Omental fat pad (tissue), 4 donors: ENCODE data around the gene GALP. TPM values are rescaled to one million over a fixed set of nuclear protein-coding genes. Genes with fewer than 3 reads are reported as not detected.
A peak's percentile ranks its signal among the peaks of the same experiment; 100 is the strongest.
"Not testable (repeated sequence)": the region's sequence is repeated elsewhere in the genome, so short reads cannot be mapped to it uniquely, and the experiment has no call there.

ENCODE experiments used
- ATAC-seq: fragments of 150-250 bp; one replicate; pipeline ENCODE4 v1.9.1; 2016; ENCODE audit warnings: mild to moderate bottlenecking, moderate library complexity; ENCODE audit not compliant: low FRiP score
- DNase-seq: peaks from one replicate; pipeline ENCODE4 v3.0.0-alpha.2; 2019; ENCODE audit warnings: low spot score
- CTCF ChIP-seq, 3 donors: fragments of 450-650 bp; IDR thresholded peaks; one replicate each; pipeline ENCODE4 v1.5.1; 2016 to 2017; ENCODE audit warnings: antibody characterized with exemption in 3 of 3, mild to moderate bottlenecking in 3 of 3, moderate library complexity in 2 of 3
- total RNA-seq, 4 donors: library from RNA; depleted of rRNA; stranded (reverse); fragments of >200 nt; gene quantifications; one replicate each; pipeline ENCODE4 v1.1.0, GENCODE V29; 2016

GALP gene
- total RNA-seq, 4 donors from 2014 or later, result not detected

DNA sequence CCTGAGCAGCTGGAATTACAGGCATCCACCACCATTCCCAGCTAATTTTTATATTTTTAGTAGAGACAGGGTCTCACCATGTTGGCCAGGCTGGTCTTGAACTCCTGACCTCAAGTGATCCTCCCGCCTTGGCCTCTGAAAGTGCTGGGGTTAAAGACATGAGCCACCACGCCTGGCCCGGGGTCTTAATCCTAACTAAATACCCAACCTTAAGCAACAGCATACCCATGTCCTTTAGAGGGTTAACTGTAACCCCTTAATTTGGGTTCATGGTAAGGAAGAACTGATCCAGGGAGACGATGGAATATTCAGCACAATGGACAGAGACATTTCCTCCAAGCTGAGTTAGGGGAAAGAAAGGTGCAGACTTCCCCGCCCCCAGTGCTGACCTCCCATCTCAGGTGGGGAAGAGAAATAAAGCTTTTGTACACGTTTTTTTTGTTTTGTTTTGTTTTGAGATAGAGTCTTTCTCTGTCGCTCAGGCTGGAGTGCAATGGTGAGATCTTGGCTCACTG is 8.7 kb upstream of the GALP start:
- DNase-seq (no peak), ATAC-seq (no peak)
- no peak for TF ChIP-seq CTCF (IDR thresholded peaks at IDR 0.05)

DNA sequence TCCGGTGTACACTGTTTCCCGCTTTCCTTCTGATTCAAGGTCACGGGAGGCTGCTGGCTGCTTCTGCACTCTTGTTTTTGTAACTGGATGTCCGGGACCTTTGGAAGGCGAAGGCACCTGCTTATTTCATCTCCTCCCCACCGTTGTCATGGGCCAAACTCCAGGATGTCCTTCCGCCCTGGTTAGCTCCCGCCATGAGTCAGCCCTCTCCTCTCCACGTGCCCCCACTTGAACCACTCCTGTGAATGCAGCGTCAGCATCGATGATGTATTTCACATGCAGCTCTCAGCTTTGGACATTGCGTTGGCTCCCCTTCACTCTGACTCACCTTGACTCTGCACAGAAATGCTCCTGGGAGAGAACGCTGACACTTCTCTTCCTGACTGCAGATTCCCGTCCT is 5.5 kb upstream of the GALP start:
- ATAC-seq (peak; percentile 97), DNase-seq (peak; percentile 57)
- TF ChIP-seq CTCF (IDR thresholded peaks at IDR 0.05), result no peak

GRCh38 chr19:56174086-56174485 is 1.7 kb upstream of the GALP start:
- TF ChIP-seq CTCF (IDR thresholded peaks at IDR 0.05), result no peak
- DNase-seq (no peak), ATAC-seq (no peak)

DNA sequence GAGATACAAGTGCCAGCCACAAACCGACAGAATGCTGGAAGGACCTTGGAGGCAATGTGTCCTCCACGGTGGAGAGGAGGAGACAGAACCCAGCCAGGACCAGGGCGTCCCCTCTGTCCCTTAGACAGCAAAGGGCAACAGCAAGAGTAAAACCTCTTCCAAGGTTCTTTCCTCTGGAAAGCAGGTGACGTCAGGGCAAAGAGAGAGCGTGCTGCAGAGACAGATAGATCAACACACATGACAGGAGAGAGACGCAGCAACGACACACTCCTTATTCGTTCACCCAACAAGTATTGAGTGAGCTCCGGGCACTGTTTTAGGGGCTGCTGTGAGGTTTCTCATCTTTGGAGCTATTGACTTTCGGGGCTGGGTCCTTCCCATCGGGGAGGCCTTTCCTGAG is 1.3 kb upstream of the GALP start:
- DNase-seq (no peak), ATAC-seq (no peak)
- no peak for TF ChIP-seq CTCF (IDR thresholded peaks at IDR 0.05)

DNA sequence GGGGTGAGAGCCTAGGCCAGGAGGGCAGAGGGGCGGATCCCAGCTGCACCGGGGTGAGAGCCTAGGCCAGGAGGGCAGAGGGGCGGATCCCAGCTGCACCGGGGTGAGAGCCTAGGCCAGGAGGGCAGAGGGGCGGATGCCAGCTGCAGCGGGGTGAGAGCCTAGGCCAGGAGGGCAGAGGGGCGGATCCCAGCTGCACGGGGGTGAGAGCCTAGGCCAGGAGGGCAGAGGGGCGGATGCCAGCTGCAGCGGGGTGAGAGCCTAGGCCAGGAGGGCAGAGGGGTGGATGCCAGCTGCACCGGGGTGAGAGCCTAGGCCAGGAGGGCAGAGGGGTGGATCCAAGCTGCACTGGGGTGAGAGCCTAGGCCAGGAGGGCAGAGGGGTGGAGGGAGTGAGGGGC is 502 bp downstream of the GALP start:
- not testable (repeated sequence) for ATAC-seq, DNase-seq

- TF ChIP-seq CTCF (IDR thresholded peaks at IDR 0.05), result no peak
- no peak for DNase-seq
- ATAC-seq, result no peak
Observed at GRCh38 chr19:56176881-56177280, 1.1 kb downstream of the GALP start.

DNA sequence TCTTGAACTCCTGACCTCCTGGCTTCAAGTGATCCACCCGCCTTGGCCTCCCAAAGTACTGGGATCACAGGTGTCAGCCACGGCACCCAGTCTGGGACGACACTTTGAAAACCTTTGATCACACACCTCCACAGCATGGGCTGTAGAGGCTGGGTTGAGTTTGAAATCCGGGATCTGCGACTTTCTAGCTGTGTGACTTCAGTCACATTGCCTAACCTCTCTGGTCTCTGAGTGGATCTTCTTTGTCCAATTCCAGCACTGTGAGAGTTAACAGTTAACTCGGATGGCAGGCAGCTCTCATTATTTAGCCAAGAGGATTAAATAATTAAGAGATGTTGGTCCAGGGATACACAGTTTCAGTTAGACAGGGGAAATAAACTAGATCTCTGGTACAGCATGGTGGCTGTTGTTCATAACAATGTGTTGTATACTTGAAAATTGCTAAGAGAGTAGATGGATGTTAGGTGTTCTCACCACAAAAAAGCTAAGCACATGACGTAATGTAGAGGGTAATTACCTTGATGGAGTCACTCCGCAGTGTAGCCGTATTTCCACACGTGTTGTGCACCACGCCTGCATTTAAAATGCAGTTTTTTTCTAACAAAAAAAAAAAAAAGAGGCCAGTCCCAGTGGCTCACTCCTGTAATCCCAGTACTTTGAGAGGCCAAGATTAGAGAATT is 1.9 kb downstream of the GALP start:
- no peak for ATAC-seq
- TF ChIP-seq CTCF (IDR thresholded peaks at IDR 0.05), result no peak
- DNase-seq, result no peak
